ENCODE measurements around the gene SLA2.

SLA2 gene

GRCh38 chr20:36563374-36563773 lies 82.6 kb downstream of the SLA2 start:
- no peak for ATAC-seq

GRCh38 chr20:36562724-36563123 lies 83.3 kb downstream of the SLA2 start:
- ATAC-seq, result no peak
- TF ChIP-seq GLIS3 (CRISPR knock-in tag; IDR thresholded peaks at IDR 0.05) (no peak), TCF4 (CRISPR knock-in tag; IDR thresholded peaks at IDR 0.05; ENCODE audit: borderline replicate concordance) (no peak), CSDC2 (CRISPR knock-in tag; IDR thresholded peaks at IDR 0.05) (no peak), CREB5 (CRISPR knock-in tag; IDR thresholded peaks at IDR 0.05; ENCODE audit: low read depth) (no peak), PPARA (CRISPR knock-in tag; IDR thresholded peaks at IDR 0.05; ENCODE audit: borderline replicate concordance) (no peak), ZNF8 (CRISPR knock-in tag; IDR thresholded peaks at IDR 0.05) (no peak), ZNF70 (CRISPR knock-in tag; IDR thresholded peaks at IDR 0.05) (no peak), ISL1 (CRISPR knock-in tag; IDR thresholded peaks at IDR 0.05) (no peak), POU6F1 (CRISPR knock-in tag; IDR thresholded peaks at IDR 0.05; ENCODE audit: borderline replicate concordance, low read depth) (no peak), ESRRG (CRISPR knock-in tag; IDR thresholded peaks at IDR 0.05) (no peak), BACH2 (CRISPR knock-in tag; IDR thresholded peaks at IDR 0.05; ENCODE audit: borderline replicate concordance) (no peak), ZFP3 (CRISPR knock-in tag; IDR thresholded peaks at IDR 0.05) (no peak), CSRNP3 (CRISPR knock-in tag; IDR thresholded peaks at IDR 0.05) (no peak), ZFP30 (CRISPR knock-in tag; IDR thresholded peaks at IDR 0.05) (no peak), SNAI2 (CRISPR knock-in tag; IDR thresholded peaks at IDR 0.05) (no peak), ZNF565 (CRISPR knock-in tag; conservative IDR thresholded peaks at IDR 0.05; ENCODE audit: low read depth) (no peak)

More at GRCh38 chr20:36563374-36563773, 82.6 kb downstream of the SLA2 start:
- TF ChIP-seq TSHZ2 (CRISPR knock-in tag; IDR thresholded peaks at IDR 0.05) (no peak), CREB5 (CRISPR knock-in tag; IDR thresholded peaks at IDR 0.05; ENCODE audit: low read depth) (no peak), GLIS3 (CRISPR knock-in tag; IDR thresholded peaks at IDR 0.05) (no peak), ISL1 (CRISPR knock-in tag; IDR thresholded peaks at IDR 0.05) (no peak)

Data from SK-N-SH treated with all-trans-retinoic acid at 6 μM for 48 hours (cell line).